Naive B cell (primary cell): ENCODE measurements around the gene LEFTY2. TPM values are rescaled to one million over a fixed set of nuclear protein-coding genes. Genes with fewer than 3 reads are reported as not detected.

Experiments
- polyA plus RNA-seq, 6 donors: library from polyadenylated mRNA; unstranded; fragments of 300-500 nt; fragmentation: Illumina TruSeq; gene quantifications; one replicate each; pipeline ENCODE4 v1.2.3, GENCODE V29; 2021; ENCODE audit warnings: low read depth in 6 of 6

Gene LEFTY2
- polyA plus RNA-seq, 6 donors from 2014 or later: not detected

Other genes starting within 250 kb of the LEFTY2 start
- gene SRP9, start 163.4 kb downstream of the LEFTY2 start, polyA plus RNA-seq: 100 to 1,000 TPM; 219 to 374 (median 278) TPM
- 1 to 10 TPM in 3 of 6 donors, under 1 TPM in 2, not detected in 1; 0.24 to 1.1 (median 1.0) TPM for gene EPHX1, start 131.1 kb downstream of the LEFTY2 start, polyA plus RNA-seq
- gene TMEM63A, start 58.8 kb downstream of the LEFTY2 start, polyA plus RNA-seq: 10 to 100 TPM; 10.6 to 38.5 (median 20.0) TPM
- not detected for gene LEFTY1, start 52.1 kb downstream of the LEFTY2 start, polyA plus RNA-seq
- gene PYCR2, start 17.0 kb downstream of the LEFTY2 start, polyA plus RNA-seq: 10 to 100 TPM; 57.5 to 96.5 (median 68.7) TPM
- 10 to 100 TPM in 5 of 6 donors, 1 to 10 TPM in 1; 8.7 to 18.9 (median 11.4) TPM for gene SDE2, start 58.1 kb upstream of the LEFTY2 start, polyA plus RNA-seq
- 1,000 to 10,000 TPM; 1,065 to 1,461 (median 1,242) TPM for gene H3-3A, start 121.5 kb upstream of the LEFTY2 start, polyA plus RNA-seq
- gene ACBD3, start 245.5 kb upstream of the LEFTY2 start, polyA plus RNA-seq: 10 to 100 TPM; 38.5 to 88.1 (median 55.0) TPM